AG08395 (cell line): Measurements from ENCODE around the gene RAB6B.

Source experiments
- DNase-seq: peaks from one replicate; pipeline ENCODE4 v3.0.0; 2012; ENCODE audit warnings: mixed read lengths, low spot score

RAB6B gene

GRCh38 chr3:133895208-133896001 is at the start of gene RAB6B:
Gene RAB6B, minus strand, starts transcription at chr3:133895882. Its CDS starts 416 bp downstream, at chr3:133895466.
- DNase-seq: peak; percentile 85

- peak; percentile 50 for DNase-seq
Observed at GRCh38 chr3:133944641-133945380, 49.1 kb upstream of the RAB6B start.

DNA sequence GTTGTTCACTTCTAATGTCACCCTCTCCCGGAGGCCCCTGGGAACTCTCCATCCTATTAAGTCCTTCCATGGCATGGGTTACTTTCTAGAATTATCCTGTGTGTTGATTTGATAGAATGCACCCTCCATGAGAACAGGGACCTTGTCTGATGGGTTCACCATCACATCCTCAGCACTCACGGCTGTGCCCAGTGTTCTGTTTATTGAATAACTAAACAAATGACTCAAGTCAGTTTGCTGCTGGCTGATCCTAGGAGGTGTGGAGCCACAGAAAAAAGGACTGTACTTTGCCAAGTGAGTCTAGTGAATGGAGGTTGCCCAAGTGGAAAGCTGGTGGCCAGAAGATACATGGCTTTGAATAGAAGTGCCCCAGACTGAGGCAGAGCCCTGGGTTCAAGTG is 48.5 kb upstream of the RAB6B start:
- DNase-seq: peak; percentile 19

- DNase-seq: peak; percentile 70
Observed at GRCh38 chr3:133943639-133944141, 48.0 kb upstream of the RAB6B start.

GRCh38 chr3:133943031-133943535 is 47.4 kb upstream of the RAB6B start:
- no peak for DNase-seq

GRCh38 chr3:133941415-133941821 is 45.7 kb upstream of the RAB6B start:
- peak; percentile 61 for DNase-seq

DNA sequence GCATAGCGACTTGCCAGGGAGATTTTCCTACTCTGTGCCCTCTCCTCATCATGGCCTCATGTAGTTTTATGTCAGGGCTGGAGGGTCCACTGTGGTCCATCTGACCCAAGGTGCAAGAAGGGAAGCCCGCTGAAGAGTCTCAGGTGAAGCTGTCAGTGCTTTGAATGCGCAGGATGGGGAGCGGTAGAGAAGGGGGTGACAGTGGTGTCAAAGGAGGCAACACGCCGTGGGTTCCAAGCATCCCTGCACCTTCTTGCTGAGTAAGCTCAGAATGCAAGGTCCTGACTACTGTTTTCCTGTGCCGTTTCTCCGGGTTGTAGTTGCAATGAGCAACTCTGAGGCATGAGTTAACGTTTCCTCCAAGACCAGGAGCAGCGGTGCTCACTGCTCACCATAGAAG is 44.9 kb upstream of the RAB6B start:
- no peak for DNase-seq

DNA sequence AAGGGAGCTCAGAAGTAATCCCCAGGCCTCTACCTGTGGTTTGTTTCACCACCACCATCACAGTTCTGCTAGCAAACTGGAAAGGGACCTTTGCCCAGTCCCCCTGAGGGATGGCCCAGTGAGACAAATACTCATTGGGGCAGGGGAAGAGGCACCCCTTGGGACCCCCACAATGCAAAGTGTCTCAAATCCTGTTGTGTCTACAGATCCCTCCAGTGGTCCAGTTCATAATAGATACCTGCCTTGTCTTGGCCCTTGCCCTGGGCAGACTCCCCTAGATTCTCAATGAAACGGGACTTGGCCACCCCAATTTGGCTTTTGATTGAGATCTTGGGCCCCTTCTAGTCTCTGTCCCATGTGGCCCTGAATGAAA is 43.8 kb upstream of the RAB6B start:
- no peak for DNase-seq

- DNase-seq: no peak
Observed at GRCh38 chr3:133938770-133939462, 43.2 kb upstream of the RAB6B start.

DNA sequence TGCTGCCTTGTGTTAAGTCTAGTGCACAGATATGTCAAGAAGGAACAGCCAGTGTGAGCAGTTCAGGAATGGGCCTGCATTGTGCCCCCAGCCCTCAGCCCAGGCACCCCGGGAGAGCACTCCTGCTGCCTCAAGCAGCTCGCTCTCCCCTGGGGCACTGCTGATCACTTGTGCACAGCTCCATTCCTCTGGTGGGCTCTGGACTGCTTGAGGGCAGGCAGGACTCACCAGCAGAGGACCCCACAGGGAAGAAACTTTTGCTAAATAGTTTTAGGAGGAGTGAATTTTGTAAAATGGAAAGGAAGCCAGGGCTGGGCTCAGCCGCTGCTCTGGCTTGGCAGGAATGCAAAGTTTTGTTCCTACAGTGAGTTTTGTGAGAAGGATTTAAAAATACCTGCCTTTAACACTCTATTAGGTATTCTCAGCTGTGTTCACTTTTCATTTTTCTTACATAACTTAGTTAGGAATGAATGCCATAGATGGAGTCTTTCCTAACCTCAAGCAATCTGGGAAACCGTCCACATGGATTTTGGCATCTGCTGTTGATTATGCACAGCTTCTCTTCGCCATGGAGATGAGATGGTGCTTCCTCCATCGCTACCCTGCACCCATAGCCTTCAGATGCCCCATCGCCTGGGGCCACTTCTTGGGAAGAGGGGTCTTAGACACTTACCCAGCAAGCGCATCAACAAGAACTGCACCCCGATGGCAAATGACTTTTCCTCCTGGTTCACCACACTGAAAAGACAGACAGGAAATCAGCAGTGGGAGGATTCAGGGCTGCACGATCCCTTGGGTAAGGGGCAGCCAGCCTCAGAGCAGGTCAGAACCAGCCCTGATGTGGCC is 42.3 kb upstream of the RAB6B start:
- DNase-seq: peak; percentile 87

GRCh38 chr3:133937061-133937686 is 41.5 kb upstream of the RAB6B start:
- DNase-seq: no peak

GRCh38 chr3:133935843-133936769 is 40.4 kb upstream of the RAB6B start:
- no peak for DNase-seq

- no peak for DNase-seq
Observed at GRCh38 chr3:133934996-133935842, 39.5 kb upstream of the RAB6B start.

DNA sequence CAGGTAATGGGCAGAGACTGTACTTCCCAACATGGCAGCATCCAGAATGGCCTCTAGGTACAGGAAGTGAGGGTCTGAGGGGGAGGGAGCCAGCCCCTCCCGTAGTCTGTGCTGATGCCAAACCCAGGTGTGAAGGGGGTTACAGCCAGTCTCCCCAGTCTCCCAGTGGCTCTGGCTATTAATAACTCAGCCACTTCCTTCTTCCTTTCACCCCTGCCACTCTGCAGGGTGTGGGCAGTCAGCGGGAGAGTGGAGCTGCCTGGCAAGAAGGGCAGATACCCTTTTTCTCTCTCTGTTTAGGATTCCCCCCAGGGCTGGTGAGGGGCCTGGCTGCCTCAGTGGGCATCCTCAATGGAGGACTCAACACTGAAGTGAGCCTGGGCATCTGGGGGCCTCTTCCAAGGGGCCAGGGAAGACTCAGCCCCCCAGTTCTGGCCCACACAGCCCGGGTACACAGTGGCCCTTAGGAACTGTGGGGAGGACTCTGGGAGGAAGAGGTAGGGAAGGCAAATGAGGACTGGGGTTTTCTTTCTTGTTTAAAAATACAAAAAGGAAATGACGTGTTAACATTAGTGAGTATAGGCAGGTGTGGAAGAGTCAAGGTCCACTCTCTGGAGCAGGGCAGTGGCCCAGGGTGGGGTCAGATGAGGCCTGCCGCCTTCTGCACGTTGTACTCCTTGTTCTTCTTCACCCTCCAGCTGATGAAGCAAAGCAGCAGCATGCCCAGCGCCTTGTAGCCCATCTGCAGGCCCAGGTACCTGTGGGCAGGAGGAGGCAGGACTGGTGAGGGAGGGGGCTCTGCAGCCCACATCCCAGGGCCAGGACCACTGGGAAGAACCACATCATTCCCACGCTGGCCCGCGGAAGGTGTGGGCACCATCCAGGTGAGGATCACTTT is 38.6 kb upstream of the RAB6B start:
- DNase-seq: no peak

- DNase-seq: no peak
Observed at GRCh38 chr3:133933097-133934024, 37.7 kb upstream of the RAB6B start.

- no peak for DNase-seq
Observed at GRCh38 chr3:133932009-133932408, 36.3 kb upstream of the RAB6B start.

GRCh38 chr3:133931084-133931483 is 35.4 kb upstream of the RAB6B start:
- DNase-seq: no peak
